WTC11 (cell line): ENCODE results near the gene TXNRD1. TPM values are rescaled to one million over a fixed set of nuclear protein-coding genes. Genes with fewer than 3 reads are reported as not detected.
A peak's percentile ranks its signal among the peaks of the same experiment; 100 is the strongest.

Source experiments
- ATAC-seq: fragments of 200-7000 bp; cut with Tn5 transposase; 2 replicates; pipeline ENCODE4 v1.10.0; 2021; ENCODE audit warnings: mild to moderate bottlenecking, moderate library complexity
- CTCF ChIA-PET: fragments of 300-600 bp; sonication (Branson Sonifier 250); formaldehyde crosslinking; loops from one replicate; lab custom pipeline; 2021; ENCODE audit warnings: antibody characterized with exemption; lab: Charles Lee
- POLR2A ChIA-PET: fragments of 350-600 bp; sonication (Branson Sonifier 250); formaldehyde crosslinking; loops from one replicate; lab custom pipeline; 2021; ENCODE audit warnings: antibody characterized with exemption; lab: Charles Lee
- DNase-seq: peaks from one replicate; pipeline ENCODE4 v3.0.0; 2021; ENCODE audit warnings: low spot score
- H3K27ac Mint-ChIP-seq: 2 replicates; pipeline ENCODE4 v1.8.0; 2021; ENCODE audit warnings: mixed read lengths
- H3K27me3 Mint-ChIP-seq: 2 replicates; pipeline ENCODE4 v1.8.0; 2021; ENCODE audit warnings: low read depth, mild to moderate bottlenecking, moderate library complexity, mixed read lengths
- H3K36me3 Mint-ChIP-seq: 2 replicates; pipeline ENCODE4 v1.8.0; 2021; ENCODE audit warnings: mixed read lengths
- H3K4me1 Mint-ChIP-seq: 2 replicates; pipeline ENCODE4 v1.8.0; 2022; ENCODE audit warnings: mixed read lengths
- H3K4me3 Mint-ChIP-seq: 2 replicates; pipeline ENCODE4 v1.8.0; 2021; ENCODE audit warnings: mild to moderate bottlenecking, moderate library complexity, mixed read lengths
- H3K9me3 Mint-ChIP-seq: 2 replicates; pipeline ENCODE4 v1.8.0; 2021; ENCODE audit warnings: mixed read lengths
- AFF4 ChIP-seq: sonication (generic); formaldehyde crosslinking; IDR thresholded peaks from 2 replicates; pipeline ENCODE4 v1.8.1; 2023; ENCODE audit warnings: mild to moderate bottlenecking, missing genetic modification reagents, borderline replicate concordance
- ATF3 ChIP-seq: sonication (generic); formaldehyde crosslinking; conservative IDR thresholded peaks from 2 replicates; pipeline ENCODE4 v1.8.1; 2022; ENCODE audit warnings: mild to moderate bottlenecking, missing genetic modification reagents
- CTCF ChIP-seq: fragments of 200-600 bp; IDR thresholded peaks from 2 replicates; pipeline ENCODE4 v1.8.0; 2022; ENCODE audit warnings: antibody characterized with exemption
- E2F4 ChIP-seq: sonication (generic); formaldehyde crosslinking; IDR thresholded peaks from 2 replicates; pipeline ENCODE4 v1.8.1; 2022; ENCODE audit warnings: low read depth, mild to moderate bottlenecking, moderate library complexity, missing genetic modification reagents, borderline replicate concordance
- E2F5 ChIP-seq: sonication (generic); formaldehyde crosslinking; IDR thresholded peaks from 2 replicates; pipeline ENCODE4 v1.8.1; 2022; ENCODE audit warnings: mild to moderate bottlenecking, moderate library complexity, missing genetic modification reagents
- ETV6 ChIP-seq: sonication (generic); formaldehyde crosslinking; IDR thresholded peaks from 2 replicates; pipeline ENCODE4 v1.8.1; 2022; ENCODE audit warnings: mild to moderate bottlenecking, missing genetic modification reagents
- FOXJ3 ChIP-seq: sonication (generic); formaldehyde crosslinking; IDR thresholded peaks from 2 replicates; pipeline ENCODE4 v1.9.0; 2021; ENCODE audit warnings: missing genetic modification reagents, mild to moderate bottlenecking, borderline replicate concordance
- GABPB1 ChIP-seq: sonication (generic); formaldehyde crosslinking; IDR thresholded peaks from 2 replicates; pipeline ENCODE4 v1.8.1; 2023; ENCODE audit warnings: mild to moderate bottlenecking, missing genetic modification reagents
- IRF1 ChIP-seq: sonication (generic); formaldehyde crosslinking; IDR thresholded peaks from 2 replicates; pipeline ENCODE4 v1.8.0; 2023; ENCODE audit warnings: missing genetic modification reagents
- JAZF1 ChIP-seq: fragments of 250-450 bp; sonication (Bioruptor Pico); IDR thresholded peaks from 2 replicates; pipeline ENCODE4 v1.9.0; 2021; ENCODE audit warnings: moderate library complexity, mild to moderate bottlenecking, inconsistent platforms
- JUN ChIP-seq: sonication (generic); formaldehyde crosslinking; IDR thresholded peaks from 2 replicates; pipeline ENCODE4 v1.8.0; 2023; ENCODE audit warnings: mild to moderate bottlenecking, missing genetic modification reagents
- MAX ChIP-seq: sonication (generic); formaldehyde crosslinking; IDR thresholded peaks from 2 replicates; pipeline ENCODE4 v1.8.0; 2022; ENCODE audit warnings: mild to moderate bottlenecking, missing genetic modification reagents
- SMAD4 ChIP-seq: sonication (generic); formaldehyde crosslinking; IDR thresholded peaks from 2 replicates; pipeline ENCODE4 v1.8.0; 2022; ENCODE audit warnings: mild to moderate bottlenecking, missing genetic modification reagents
- TP53 ChIP-seq: sonication (generic); formaldehyde crosslinking; IDR thresholded peaks from 2 replicates; pipeline ENCODE4 v1.8.1; 2023; ENCODE audit warnings: mild to moderate bottlenecking, missing genetic modification reagents
- ZNF121 ChIP-seq: sonication (generic); formaldehyde crosslinking; IDR thresholded peaks from 2 replicates; pipeline ENCODE4 v1.8.0; 2023; ENCODE audit warnings: missing genetic modification reagents
- ZNF281 ChIP-seq: sonication (generic); formaldehyde crosslinking; IDR thresholded peaks from 2 replicates; pipeline ENCODE4 v1.8.0; 2023; ENCODE audit warnings: mild to moderate bottlenecking, missing genetic modification reagents
- ZNF317 ChIP-seq: sonication (generic); formaldehyde crosslinking; IDR thresholded peaks from 2 replicates; pipeline ENCODE4 v1.8.1; 2023; ENCODE audit warnings: low read depth, mild to moderate bottlenecking, moderate library complexity, missing genetic modification reagents, borderline replicate concordance
- ZNF396 ChIP-seq: fragments of 250-450 bp; sonication (Bioruptor Pico); IDR thresholded peaks from 2 replicates; pipeline ENCODE4 v1.8.0; 2021; ENCODE audit warnings: mild to moderate bottlenecking, moderate library complexity, borderline replicate concordance
- ZNF423 ChIP-seq: fragments of 250-450 bp; sonication (Bioruptor Pico); IDR thresholded peaks from 2 replicates; pipeline ENCODE4 v2.1.2; 2022; ENCODE audit warnings: mild to moderate bottlenecking, moderate library complexity
- total RNA-seq: library from RNA; stranded (reverse); gene quantifications from 3 replicates; pipeline ENCODE4 v1.2.3, GENCODE V29; 2021

Gene TXNRD1
- total RNA-seq, 1 experiment from 2014 or later, result 113 TPM

GRCh38 chr12:104378427-104378826, 162.8 kb downstream of the TXNRD1 start (continued):
- TF ChIP-seq TP53 (CRISPR knock-in tag), result no peak
- TF ChIP-seq ATF3, result no peak

GRCh38 chr12:104381341-104381730, 165.8 kb downstream of the TXNRD1 start:
- no peaks in the 10 kb centered on the region; the same call in 1 of the 2 replicates for H3K9me3 Mint-ChIP-seq
- no peak overlapping the region for H3K27ac Mint-ChIP-seq
- no peak for TF ChIP-seq AFF4
- no peak for TF ChIP-seq SMAD4 (CRISPR knock-in tag)
- TF ChIP-seq ZNF317 (CRISPR knock-in tag), result no peak
- no peaks in the 10 kb centered on the region for H3K27me3 Mint-ChIP-seq
- H3K4me1 Mint-ChIP-seq, result peaks cover 10% of the 10 kb centered on the region
- peak overlapping the region; percentile 47 for H3K4me3 Mint-ChIP-seq
- ChIA-PET POLR2A (interaction anchor here (1.0 kb wide), 1 partner anchor 76 kb away, joined by 4 read pairs; no protein-coding TSS in a partner anchor), CTCF (interaction anchor here (0.6 to 1.9 kb wide), 131 partner anchors 9 to 729 kb away, joined by 3 to 30 read pairs (median 5); partner anchors contain the start of genes ALDH1L2, CHST11, EID3 and NOPCHAP1)
- DNase-seq, result no peak
- 0 out of 2 replicates have a peak, but pooled peaks cover 3% of the 10 kb centered on the region for H3K36me3 Mint-ChIP-seq
- no peak for ATAC-seq

GRCh38 chr12:104381731-104382480, 166.3 kb downstream of the TXNRD1 start:
- ATAC-seq (peak; percentile 95), DNase-seq (peak; percentile 88)
- Mint-ChIP-seq H3K4me1 (peaks cover 10% of the 10 kb centered on the region), H3K4me3 (peak overlapping the region; percentile 47), H3K36me3 (0 out of 2 replicates have a peak, but pooled peaks cover 3% of the 10 kb centered on the region), H3K27me3 (no peaks in the 10 kb centered on the region), H3K9me3 (no peaks in the 10 kb centered on the region; the same call in 1 of the 2 replicates), H3K27ac (no peak overlapping the region)
- POLR2A ChIA-PET, result interaction anchor here (1.0 kb wide), 1 partner anchor 76 kb away, joined by 4 read pairs; no protein-coding TSS in a partner anchor
- CTCF ChIA-PET, result interaction anchor here (0.6 to 1.9 kb wide), 133 partner anchors 9 to 728 kb away, joined by 3 to 30 read pairs (median 5); partner anchors contain the start of genes ALDH1L2, CHST11, EID3 and NOPCHAP1
- TF ChIP-seq JAZF1 (CRISPR knock-in tag) (no peak), ZNF281 (no peak), ZNF121 (CRISPR knock-in tag) (no peak), SMAD4 (CRISPR knock-in tag) (no peak), ZNF423 (CRISPR knock-in tag) (0 out of 2 replicates have a peak, but pooled peaks have one; percentile 16), GABPB1 (CRISPR knock-in tag) (no peak), E2F4 (no peak), ZNF396 (CRISPR knock-in tag) (no peak), ETV6 (CRISPR knock-in tag) (no peak), JUN (CRISPR knock-in tag) (no peak), CTCF (peak; percentile 91), FOXJ3 (CRISPR knock-in tag) (no peak), MAX (0 out of 2 replicates have a peak, but pooled peaks have one; percentile 21), IRF1 (CRISPR knock-in tag) (no peak), E2F5 (no peak)
